GM18861 (cell line): ENCODE measurements around the gene GFPT1.
"Not testable (repeated sequence)": the region's sequence is repeated elsewhere in the genome, so short reads cannot be mapped to it uniquely, and the experiment has no call there.

ENCODE experiments used
- ATAC-seq: cut with Tn5 transposase; IDR thresholded peaks from one replicate; pipeline ENCODE4 v1.9.1; 2021; ENCODE audit not compliant: unreplicated experiment

Gene GFPT1

DNA sequence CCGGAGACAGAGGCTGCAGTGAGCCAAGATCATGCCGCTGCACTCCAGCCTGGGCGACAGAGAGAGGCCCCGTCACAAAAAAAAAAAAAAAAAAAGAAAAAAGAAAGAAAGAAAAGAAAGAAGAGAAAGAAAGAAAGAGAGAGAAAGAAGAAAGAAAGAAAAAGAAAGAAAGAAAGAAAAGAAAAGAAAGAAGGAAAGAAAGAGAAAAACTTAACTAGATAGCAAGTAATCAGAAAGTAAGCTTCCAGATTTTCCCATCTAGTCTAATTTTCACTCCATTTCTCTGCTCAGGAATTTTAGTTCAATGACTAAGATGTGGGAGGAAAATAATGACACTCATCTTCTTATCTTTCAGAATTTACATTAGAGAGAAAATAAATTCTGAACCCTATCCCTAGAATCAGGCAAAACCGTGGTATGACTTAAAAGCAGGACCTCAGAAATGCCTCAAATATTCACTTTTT is 2.4 kb downstream of the GFPT1 start:
- ATAC-seq: no peak

DNA sequence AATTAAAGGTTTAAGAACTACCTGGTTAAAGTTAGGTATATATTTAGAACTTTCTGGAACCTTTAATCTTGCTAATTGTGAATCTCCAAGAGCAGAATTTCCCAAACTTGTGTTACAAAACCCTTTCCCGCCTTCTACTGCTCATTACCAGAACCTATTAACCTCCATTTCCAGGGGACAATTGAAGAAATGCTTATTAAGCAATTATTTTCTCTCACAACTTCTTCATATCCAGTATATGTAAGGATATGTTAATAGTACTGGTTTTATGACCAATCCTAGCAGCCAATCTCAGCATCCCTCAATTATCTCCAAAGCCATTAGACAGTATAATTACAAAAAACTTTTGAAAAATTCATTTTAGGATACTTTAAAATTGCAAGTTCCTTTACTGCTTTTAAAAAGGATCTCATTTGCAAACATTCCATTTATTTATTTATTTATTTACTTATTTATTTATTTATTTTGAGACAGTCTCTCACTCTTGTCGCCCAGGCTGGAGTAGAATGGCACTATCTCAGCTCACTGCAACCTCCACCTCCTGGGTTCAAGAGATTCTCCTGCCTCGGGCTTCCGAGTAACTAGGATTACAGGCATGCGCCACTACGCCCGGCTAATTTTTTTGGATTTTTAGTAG is 3.7 kb downstream of the GFPT1 start:
- no peak for ATAC-seq

GRCh38 chr2:69382547-69382946 is 4.5 kb downstream of the GFPT1 start:
- ATAC-seq: no peak

- ATAC-seq: no peak
These were observed 5.7 kb downstream of the GFPT1 start for GRCh38 chr2:69381337-69381737.

DNA sequence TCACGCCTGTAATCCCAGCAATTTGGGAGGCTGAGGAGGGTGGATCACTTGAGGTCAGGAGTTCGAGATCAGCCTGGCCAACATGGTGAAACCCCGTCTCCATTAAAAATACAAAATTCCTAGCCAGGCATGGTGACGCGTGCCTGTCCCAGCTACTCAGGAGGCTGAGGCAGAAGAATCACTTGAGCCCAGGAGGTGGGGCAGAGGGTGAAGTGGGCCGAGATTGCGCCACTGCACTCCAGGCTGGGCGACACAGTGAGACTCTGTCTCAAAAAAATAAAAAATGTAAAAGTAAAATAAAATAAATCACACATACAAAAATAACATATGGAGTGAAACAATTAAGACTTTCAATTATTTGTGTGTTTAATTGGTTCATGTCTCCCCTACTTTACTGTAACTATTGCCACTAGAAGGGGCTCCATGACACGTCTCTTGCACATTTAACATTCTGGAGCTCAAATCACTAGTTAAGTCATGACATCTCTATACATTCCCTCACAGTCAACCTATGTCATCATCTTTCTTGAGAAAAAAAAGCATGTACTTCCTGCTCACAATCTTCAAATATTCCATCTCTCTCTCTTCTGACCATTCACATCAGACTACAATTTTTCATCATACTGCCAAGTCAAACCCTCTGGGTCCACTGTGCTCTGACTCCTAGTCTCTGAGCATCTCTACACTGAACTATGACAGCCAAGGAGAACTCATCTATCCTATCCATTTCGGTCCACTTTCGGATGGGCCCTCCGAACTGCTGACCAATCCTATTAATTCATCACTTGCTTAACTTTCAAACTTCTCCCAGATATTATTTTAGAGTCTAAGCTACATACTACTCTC is 6.7 kb downstream of the GFPT1 start:
- no peak for ATAC-seq

DNA sequence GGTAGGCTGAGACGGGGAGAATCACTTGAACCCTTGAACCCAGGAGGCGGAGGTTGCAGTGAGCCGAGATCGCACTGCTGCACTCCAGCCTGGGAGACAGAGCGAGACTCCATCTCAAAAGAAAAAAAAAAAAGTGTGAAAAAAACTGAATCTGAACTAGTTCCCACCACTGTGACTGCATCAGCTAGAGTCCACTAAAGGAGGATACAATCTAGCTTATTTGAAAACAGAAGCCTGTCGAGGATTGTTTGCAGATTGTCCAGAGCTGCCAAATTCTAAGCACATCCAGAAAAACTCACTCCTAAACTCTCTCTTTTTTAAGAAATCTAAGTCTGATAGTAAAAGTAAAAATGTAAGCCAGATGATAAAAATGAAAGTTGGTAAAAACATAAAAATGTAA is 10.6 kb downstream of the GFPT1 start:
- no peak for ATAC-seq

GRCh38 chr2:69375494-69376353 is 11.3 kb downstream of the GFPT1 start:
- no peak for ATAC-seq

- no peak for ATAC-seq
These were observed 14.3 kb downstream of the GFPT1 start for GRCh38 chr2:69372767-69373166.

GRCh38 chr2:69369802-69370201 is 17.2 kb downstream of the GFPT1 start:
- no peak for ATAC-seq

- no peak for ATAC-seq
These were observed 18.4 kb downstream of the GFPT1 start for GRCh38 chr2:69368588-69368987.

- no peak for ATAC-seq
These were observed 27.7 kb downstream of the GFPT1 start for GRCh38 chr2:69359371-69359770.

GRCh38 chr2:69358914-69359313 is 28.1 kb downstream of the GFPT1 start:
- ATAC-seq: no peak

DNA sequence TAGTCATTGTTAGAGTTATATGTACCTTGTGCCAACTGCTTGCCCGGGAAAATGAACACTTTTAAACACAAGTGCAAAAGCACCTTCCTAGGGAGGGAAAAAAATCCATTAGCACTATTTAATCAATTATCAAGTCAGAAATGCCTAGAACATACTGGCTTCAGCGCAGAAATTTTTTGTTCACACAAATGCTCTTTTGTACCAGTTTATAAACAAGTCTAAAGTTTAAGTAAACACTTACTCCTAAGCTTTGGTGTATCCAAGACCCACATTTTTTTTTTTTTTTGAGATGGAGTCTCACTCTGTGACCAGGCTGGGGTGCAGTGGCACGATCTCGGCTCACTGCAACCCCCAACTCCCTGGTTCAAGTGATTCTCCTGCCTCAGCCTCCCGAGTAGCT is 30.6 kb downstream of the GFPT1 start:
- ATAC-seq: no peak

GRCh38 chr2:69354976-69355375 is 32.1 kb downstream of the GFPT1 start:
- ATAC-seq: not testable (repeated sequence)

DNA sequence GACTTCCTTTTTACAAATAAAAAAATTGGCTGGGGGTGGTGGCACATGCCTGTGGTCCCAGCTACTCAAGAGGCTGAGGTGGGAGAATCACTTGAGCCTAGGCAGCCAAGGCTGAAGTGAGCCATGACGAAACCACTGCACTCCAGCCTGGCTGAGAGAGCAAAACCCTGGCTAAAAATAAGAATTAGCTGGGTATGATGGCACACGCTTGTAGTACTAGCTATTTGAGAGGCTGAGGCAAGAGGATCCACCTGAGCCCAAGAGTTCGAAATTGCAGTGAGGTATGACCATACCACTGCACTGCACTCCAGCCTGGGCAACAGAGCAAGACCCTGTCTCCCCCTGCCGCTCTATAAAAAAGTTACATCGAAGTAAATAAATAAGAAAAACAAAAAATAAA is 33.7 kb downstream of the GFPT1 start:
- no peak for ATAC-seq

DNA sequence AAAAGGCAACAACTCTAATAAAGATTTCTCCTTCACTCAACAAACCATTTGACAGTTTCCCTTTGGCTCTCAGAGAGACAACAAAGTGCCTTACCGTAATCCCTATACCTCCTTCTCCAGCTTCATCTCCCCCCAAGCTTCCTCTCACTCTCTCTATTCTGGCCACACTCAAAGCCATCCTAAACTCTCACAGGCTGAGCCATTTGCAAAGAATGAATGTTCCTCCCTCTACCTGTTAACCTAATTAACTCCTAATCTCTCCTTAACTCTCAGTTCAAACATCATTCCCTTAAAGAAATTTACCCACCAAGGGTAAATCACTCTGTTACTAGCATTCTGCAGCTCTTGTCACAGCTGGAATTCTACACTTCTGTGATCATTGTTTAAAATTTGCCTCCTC is 38.2 kb downstream of the GFPT1 start:
- ATAC-seq: no peak

GRCh38 chr2:69345434-69345833 is 41.6 kb downstream of the GFPT1 start:
- ATAC-seq: no peak

DNA sequence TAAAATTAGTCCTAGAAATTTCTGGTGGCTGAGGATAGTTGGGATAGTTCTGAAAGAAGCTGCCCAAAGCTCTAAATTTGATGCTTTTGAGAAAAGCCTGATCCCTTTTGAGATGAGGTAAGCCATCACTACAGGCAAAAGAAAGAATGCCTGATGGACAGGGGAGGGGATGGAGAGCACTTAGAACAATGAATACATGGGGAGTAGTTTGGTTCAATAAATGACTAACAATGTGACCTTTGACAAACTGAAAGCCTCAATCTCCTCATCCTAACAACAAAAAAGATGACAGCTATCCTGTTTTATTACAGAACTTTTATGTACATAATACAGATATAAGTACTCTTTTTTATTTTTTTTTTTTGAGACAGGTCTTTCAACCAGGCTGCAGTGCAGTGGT is 42.7 kb downstream of the GFPT1 start:
- ATAC-seq: no peak

DNA sequence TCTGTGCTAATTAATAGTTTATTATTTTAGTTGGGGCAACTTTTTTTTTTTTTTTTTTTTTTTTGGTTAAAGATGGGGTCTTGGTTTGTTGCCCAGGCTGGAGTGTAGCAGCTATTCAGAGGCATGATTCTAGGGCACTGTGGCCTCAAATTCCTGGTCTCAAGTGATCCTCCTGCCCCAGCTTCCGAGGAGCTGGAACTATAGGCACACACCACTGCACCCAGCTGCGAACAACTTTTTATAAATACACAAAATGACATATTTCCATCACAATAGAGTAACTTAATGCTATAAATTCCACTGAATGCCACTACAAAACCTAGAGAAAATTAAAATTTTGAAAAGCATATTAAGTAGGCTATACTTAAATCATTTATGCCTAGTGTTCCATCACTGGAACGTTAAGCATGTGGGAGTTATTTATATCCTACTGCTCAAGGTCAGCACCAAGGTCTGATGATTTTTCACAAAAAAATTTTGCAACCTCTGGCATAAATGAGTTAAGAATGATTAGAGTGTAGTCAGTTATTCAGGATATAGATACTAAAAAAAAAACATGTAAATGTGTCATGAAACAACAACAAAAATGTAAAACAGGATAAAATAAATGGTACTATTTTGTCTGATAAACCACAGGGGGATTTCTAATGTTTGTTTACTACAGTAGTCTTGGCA is 46.8 kb downstream of the GFPT1 start:
- ATAC-seq: no peak

- ATAC-seq: no peak
These were observed 51.7 kb downstream of the GFPT1 start for GRCh38 chr2:69335311-69335710.

GRCh38 chr2:69333352-69333751 is 53.7 kb downstream of the GFPT1 start:
- ATAC-seq: no peak
